CD4-positive, alpha-beta memory T cell (primary cell): ENCODE results near the gene ITGB2. TPM values are rescaled to one million over a fixed set of nuclear protein-coding genes. Genes with fewer than 3 reads are reported as not detected.
A peak's percentile ranks its signal among the peaks of the same experiment; 100 is the strongest.

Experiments used
- CTCF ChIA-PET: fragments of 350-600 bp; sonication (Branson Sonifier 250); formaldehyde crosslinking; loops from one replicate; lab custom pipeline; 2021; ENCODE audit warnings: inconsistent platforms; ENCODE audit not compliant: partially characterized antibody; lab: Charles Lee
- POLR2A ChIA-PET: fragments of 350-600 bp; sonication (Branson Sonifier 250); formaldehyde crosslinking; loops from one replicate; lab custom pipeline; 2021; ENCODE audit not compliant: partially characterized antibody; lab: Charles Lee
- DNase-seq, 5 donors: peaks; one replicate each; pipeline versions ENCODE4 v3.0.0 to v3.0.0-alpha.2; 2020 to 2022; ENCODE audit warnings: mixed read lengths in 1 of 5
- H3K27ac ChIP-seq: one replicate; pipeline ENCODE4 v1.7.0; 2013; ENCODE audit warnings: low read depth, low read length
- H3K27me3 ChIP-seq: 2 replicates; pipeline ENCODE4 v1.7.0; 2013; ENCODE audit warnings: mild to moderate bottlenecking, low read length, moderate library complexity; ENCODE audit not compliant: insufficient read depth
- H3K36me3 ChIP-seq: 2 replicates; pipeline ENCODE4 v1.7.0; 2013; ENCODE audit warnings: mild to moderate bottlenecking, low read length, moderate library complexity; ENCODE audit not compliant: insufficient read depth
- H3K4me1 ChIP-seq: 2 replicates; pipeline ENCODE4 v1.7.0; 2013; ENCODE audit warnings: mild to moderate bottlenecking, low read length, moderate library complexity; ENCODE audit not compliant: insufficient read depth
- H3K4me3 ChIP-seq, 2 donors: one replicate each; pipeline ENCODE4 v1.7.0; 2013; ENCODE audit warnings: low read length in 2 of 2, mild to moderate bottlenecking in 1 of 2
- H3K9me3 ChIP-seq, 2 donors: one replicate each; pipeline ENCODE4 v1.7.0; 2013; ENCODE audit warnings: low read length in 2 of 2, control low read depth in 1 of 2; ENCODE audit not compliant: control insufficient read depth in 1 of 2
- H3K27ac Mint-ChIP-seq, 7 donors: one replicate each; pipeline ENCODE4 v1.8.0; 2020 to 2021; ENCODE audit warnings: mixed read lengths in 7 of 7, mild to moderate bottlenecking in 6 of 7, inconsistent platforms in 3 of 7, moderate library complexity in 3 of 7
- H3K27me3 Mint-ChIP-seq, 2 donors: one replicate each; pipeline ENCODE4 v1.8.0; 2020 to 2021; ENCODE audit warnings: mixed read lengths in 2 of 2
- H3K36me3 Mint-ChIP-seq, 2 donors: one replicate each; pipeline ENCODE4 v1.8.0; 2020 to 2021; ENCODE audit warnings: mixed read lengths in 2 of 2, inconsistent platforms in 1 of 2, mild to moderate bottlenecking in 1 of 2
- H3K4me1 Mint-ChIP-seq, 4 donors: one replicate each; pipeline ENCODE4 v1.8.0; 2020 to 2021; ENCODE audit warnings: mixed read lengths in 4 of 4, mild to moderate bottlenecking in 1 of 4
- H3K4me3 Mint-ChIP-seq, 8 donors: one replicate each; pipeline ENCODE4 v1.8.0; 2020 to 2021; ENCODE audit warnings: mixed read lengths in 8 of 8, mild to moderate bottlenecking in 7 of 8, moderate library complexity in 6 of 8, inconsistent platforms in 3 of 8
- H3K9me3 Mint-ChIP-seq, 8 donors: one replicate each; pipeline ENCODE4 v1.8.0; 2020 to 2021; ENCODE audit warnings: mixed read lengths in 8 of 8, mild to moderate bottlenecking in 5 of 8, inconsistent platforms in 3 of 8, moderate library complexity in 1 of 8
- intact Hi-C: fragments of 100-400 bp; cut with micrococcal nuclease; formaldehyde crosslinking; loops from one replicate; pipeline ENCODE4 v1.15.1; 2023
- polyA plus RNA-seq, 2 donors: library from polyadenylated mRNA; unstranded; fragments of 300-500 nt; fragmentation: Illumina TruSeq; gene quantifications; one replicate each; pipeline ENCODE4 v1.2.3, GENCODE V29; 2021
- total RNA-seq, 2 experiments: library from RNA; stranded (reverse); gene quantifications; one replicate each; pipeline ENCODE4 v1.2.3, GENCODE V29; 2021

The ITGB2 gene
- total and polyA plus RNA-seq, 4 experiments from 2014 or later, result 278 to 575 (median 414) TPM

DNA sequence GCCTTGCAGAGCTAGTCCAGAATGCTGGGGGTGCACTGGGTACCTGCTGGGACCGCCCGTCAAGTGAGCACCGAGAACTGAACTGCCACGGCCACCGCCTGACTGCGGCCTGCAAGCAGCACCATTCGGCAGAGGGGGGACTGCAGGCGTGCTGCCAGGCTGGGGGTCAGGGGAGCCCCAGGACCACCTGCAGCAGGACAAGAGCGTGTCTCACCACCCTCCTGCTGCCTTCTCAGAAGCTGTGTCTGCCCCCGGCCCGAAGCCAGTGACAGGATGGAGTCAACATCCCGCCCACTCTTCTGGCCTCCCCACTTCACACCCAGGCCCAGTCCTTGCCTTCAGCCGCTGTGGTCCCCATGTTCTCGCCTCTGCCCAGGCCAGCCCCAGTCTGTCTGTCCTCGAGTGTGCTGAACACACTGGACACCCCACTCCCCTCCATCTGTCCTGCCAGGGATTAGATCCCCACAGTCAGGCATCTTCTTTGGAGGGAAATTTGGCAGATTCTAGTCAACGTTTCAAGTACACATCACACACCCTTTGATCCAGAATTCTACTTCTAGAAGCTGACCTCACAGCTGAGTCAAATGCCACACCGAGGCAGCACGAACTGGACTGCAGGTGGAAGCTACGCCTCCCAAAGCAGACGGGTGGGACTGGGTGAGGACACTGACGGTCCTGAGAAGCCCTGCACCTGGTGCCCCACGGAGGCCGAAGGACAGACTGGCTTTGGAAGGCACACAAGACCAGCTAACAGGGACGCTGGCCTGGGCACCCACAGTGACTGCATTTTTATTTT lies 73.2 kb downstream of the ITGB2 start:
- intact Hi-C loops, result loop anchor here (2.0 kb wide), 1 partner anchor 27 kb away; no protein-coding TSS in a partner anchor
- no peak overlapping the region for H3K27ac ChIP-seq
- Mint-ChIP-seq H3K36me3 (peaks cover 24 to 35% of the 10 kb centered on the region in 2 donors), H3K27me3 (peaks cover 0 to 3% of the 10 kb centered on the region in 2 donors), H3K27ac (peak overlapping the region in 2 of 7 donors; percentile 13 to 78), H3K4me3 (no peak overlapping the region), H3K4me1 (peaks cover 9 to 40% (median 29%) of the 10 kb centered on the region in 4 donors), H3K9me3 (no peaks in the 10 kb centered on the region)
- H3K27me3 ChIP-seq, result no peaks in the 10 kb centered on the region
- H3K36me3 ChIP-seq, result peaks cover 26% of the 10 kb centered on the region
- DNase-seq, result no peak
- no peak overlapping the region for H3K4me3 ChIP-seq
- H3K4me1 ChIP-seq, result peaks cover 29% of the 10 kb centered on the region
- ChIA-PET CTCF (interaction anchor here (1.8 kb wide), 1 partner anchor 48 kb away, joined by 6 read pairs; no protein-coding TSS in a partner anchor), POLR2A (interaction anchor here (1.2 to 1.5 kb wide), 3 partner anchors 25 to 85 kb away, joined by 3 to 7 read pairs (median 3); no protein-coding TSS in a partner anchor)
- no peaks in the 10 kb centered on the region for H3K9me3 ChIP-seq

DNA sequence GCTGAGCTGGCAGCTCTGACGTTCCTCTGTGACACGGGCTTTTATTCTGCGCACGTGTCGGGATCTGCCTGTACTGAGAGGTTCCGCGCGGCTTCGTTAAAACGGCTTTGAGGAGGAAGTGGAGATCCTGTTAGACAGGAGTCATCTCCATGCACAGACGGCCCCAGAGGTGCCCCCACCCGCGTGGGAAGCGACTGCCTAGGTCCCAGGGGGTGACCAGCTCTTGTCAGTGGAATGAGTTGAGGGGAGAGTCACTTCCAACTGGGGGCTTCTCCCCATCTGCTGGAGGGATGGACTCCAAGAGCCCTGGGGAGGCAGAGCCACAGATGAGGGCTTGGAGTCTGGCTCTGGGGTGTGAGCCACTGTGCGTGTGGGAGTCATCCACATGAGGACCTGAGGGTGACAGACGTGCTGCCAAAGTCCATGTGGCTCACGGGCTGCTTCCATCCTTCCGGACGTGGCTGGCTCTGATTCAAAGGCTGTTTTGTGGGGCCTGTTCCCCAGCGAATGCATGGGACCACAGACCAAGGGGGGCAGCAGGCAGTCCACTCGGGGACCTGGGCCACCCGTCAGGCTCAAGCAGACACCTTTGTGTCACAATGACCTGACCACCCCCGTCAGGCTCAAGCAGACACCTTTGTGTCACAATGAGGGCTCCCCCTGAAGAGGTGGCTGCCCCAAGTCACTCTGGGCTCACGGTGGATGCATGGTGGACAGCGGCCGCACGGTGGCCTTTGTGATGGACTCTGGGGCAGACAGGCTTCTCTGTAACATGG lies 74.0 kb downstream of the ITGB2 start:
- H3K36me3 ChIP-seq, result peaks cover 26% of the 10 kb centered on the region
- Mint-ChIP-seq H3K4me3 (peak overlapping the region; percentile 48 to 83 (median 70)), H3K27ac (peak overlapping the region; percentile 42 to 88 (median 72)), H3K27me3 (peaks cover under 1 to 3% of the 10 kb centered on the region in 2 donors), H3K36me3 (peaks cover 18 to 30% of the 10 kb centered on the region in 2 donors), H3K9me3 (no peaks in the 10 kb centered on the region), H3K4me1 (peaks cover 6 to 33% (median 23%) of the 10 kb centered on the region in 4 donors)
- H3K4me3 ChIP-seq, result peak overlapping the region in 1 of 2 donors; percentile 14
- intact Hi-C loops, result loop anchor here (1.0 to 2.0 kb wide), 2 partner anchors 28 to 45 kb away; partner anchors contain the start of gene UBE2G2
- H3K27ac ChIP-seq, result no peak overlapping the region
- DNase-seq, result peak in 4 of 5 donors; percentile 22 to 62 (median 32)
- H3K9me3 ChIP-seq, result no peaks in the 10 kb centered on the region
- CTCF ChIA-PET, result interaction anchor here (0.8 to 1.8 kb wide), 10 partner anchors 18 to 336 kb away, joined by 3 to 10 read pairs (median 4); partner anchors contain the start of gene UBE2G2
- peaks cover 22% of the 10 kb centered on the region for H3K4me1 ChIP-seq
- H3K27me3 ChIP-seq, result no peaks in the 10 kb centered on the region
- POLR2A ChIA-PET, result interaction anchor here (0.7 to 1.6 kb wide), 9 partner anchors 18 to 86 kb away, joined by 3 to 9 read pairs (median 4); partner anchors contain the start of genes PTTG1IP and UBE2G2

DNA sequence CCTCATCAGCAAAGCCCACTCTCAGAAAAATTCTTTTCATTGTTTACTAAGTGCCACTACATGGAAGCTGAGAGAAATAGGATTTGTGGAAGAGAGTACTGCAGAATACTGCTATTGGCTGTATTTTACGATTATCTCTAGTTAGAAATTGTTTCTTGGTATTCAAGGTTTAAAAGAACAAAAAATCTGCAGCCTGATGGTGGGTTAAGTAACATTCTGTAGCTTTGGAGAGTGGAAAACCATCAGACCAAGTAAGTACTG lies 74.5 kb downstream of the ITGB2 start:
- peak overlapping the region; percentile 14 to 25 for H3K4me3 ChIP-seq
- DNase-seq, result no peak
- H3K27ac ChIP-seq, result peak overlapping the region; percentile 19
- no peaks in the 10 kb centered on the region for H3K9me3 Mint-ChIP-seq
- peaks cover 6 to 28% (median 18%) of the 10 kb centered on the region in 4 donors for H3K4me1 Mint-ChIP-seq
- H3K36me3 ChIP-seq, result peaks cover 21% of the 10 kb centered on the region
- H3K4me3 Mint-ChIP-seq, result peak overlapping the region; percentile 48 to 83 (median 70)
- H3K27me3 ChIP-seq, result no peaks in the 10 kb centered on the region
- H3K27ac Mint-ChIP-seq, result peak overlapping the region; percentile 42 to 88 (median 72)
- intact Hi-C loops, result loop anchor here (1.0 to 2.0 kb wide), 2 partner anchors 29 to 45 kb away; partner anchors contain the start of gene UBE2G2
- no peaks in the 10 kb centered on the region for H3K9me3 ChIP-seq
- peaks cover 13 to 25% of the 10 kb centered on the region in 2 donors for H3K36me3 Mint-ChIP-seq
- H3K4me1 ChIP-seq, result peaks cover 19% of the 10 kb centered on the region
- H3K27me3 Mint-ChIP-seq, result peaks cover 3 to 5% of the 10 kb centered on the region in 2 donors
- ChIA-PET CTCF (interaction anchor here (0.8 to 1.8 kb wide), 10 partner anchors 18 to 335 kb away, joined by 3 to 10 read pairs (median 4); partner anchors contain the start of gene UBE2G2), POLR2A (interaction anchor here (0.7 to 1.6 kb wide), 7 partner anchors 18 to 86 kb away, joined by 3 to 9 read pairs (median 4); partner anchors contain the start of genes PTTG1IP and UBE2G2)

- peak overlapping the region; percentile 19 for H3K27ac ChIP-seq
- intact Hi-C loops, result loop anchor here (1.0 to 2.0 kb wide), 2 partner anchors 29 to 44 kb away; partner anchors contain the start of gene UBE2G2
These were observed 75.1 kb downstream of the ITGB2 start for GRCh38 chr21:44845418-44846223.

DNA sequence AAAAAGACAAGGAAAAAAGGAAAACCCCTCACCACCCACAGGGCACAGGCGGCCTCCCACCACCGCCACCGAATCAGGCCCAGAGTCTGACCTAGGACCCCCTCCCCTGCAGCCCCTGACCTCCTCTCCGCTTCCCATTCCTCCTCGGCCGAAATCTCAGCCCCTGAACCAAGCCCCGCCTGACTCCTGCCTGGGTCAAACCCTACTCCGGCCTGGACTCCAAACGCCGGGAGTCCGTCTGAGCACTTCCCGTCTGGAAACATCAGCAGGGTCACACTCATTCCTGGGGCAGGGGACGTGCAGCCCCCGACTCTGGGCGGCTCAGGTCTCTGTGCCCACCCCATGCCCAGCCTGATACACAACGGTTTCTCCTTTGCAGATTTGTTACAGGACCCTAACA lies 76.4 kb downstream of the ITGB2 start:
- POLR2A ChIA-PET, result no interaction called here
- Mint-ChIP-seq H3K27ac (peak overlapping the region in 1 of 7 donors; percentile 8), H3K4me3 (peak overlapping the region in 1 of 8 donors; percentile 54)

More at GRCh38 chr21:44845418-44846223, 75.1 kb downstream of the ITGB2 start:
- peaks cover 19% of the 10 kb centered on the region for H3K4me1 ChIP-seq
- Mint-ChIP-seq H3K27me3 (peaks cover 5% of the 10 kb centered on the region in 2 donors), H3K4me1 (peaks cover 6 to 24% (median 15%) of the 10 kb centered on the region in 4 donors), H3K27ac (peak overlapping the region in 4 of 7 donors; percentile 42 to 72 (median 58)), H3K9me3 (no peaks in the 10 kb centered on the region), H3K4me3 (peak overlapping the region; percentile 48 to 83 (median 70)), H3K36me3 (peaks cover 8 to 19% of the 10 kb centered on the region in 2 donors)
- POLR2A ChIA-PET, result interaction anchor here (0.7 to 1.6 kb wide), 7 partner anchors 19 to 87 kb away, joined by 3 to 9 read pairs (median 4); partner anchors contain the start of genes PTTG1IP and UBE2G2
- H3K36me3 ChIP-seq, result peaks cover 16% of the 10 kb centered on the region
- H3K27me3 ChIP-seq, result no peaks in the 10 kb centered on the region
- H3K4me3 ChIP-seq, result peak overlapping the region; percentile 14 to 25
- no peaks in the 10 kb centered on the region for H3K9me3 ChIP-seq
- peak; percentile 19 to 66 (median 33) for DNase-seq
- CTCF ChIA-PET, result interaction anchor here (0.8 to 1.8 kb wide), 10 partner anchors 19 to 335 kb away, joined by 3 to 10 read pairs (median 4); partner anchors contain the start of gene UBE2G2

More for the DNA sequence above, 76.4 kb downstream of the ITGB2 start:
- CTCF ChIA-PET, result no interaction called here
- no peak for DNase-seq
- Histone ChIP-seq H3K27me3 (no peaks in the 10 kb centered on the region), H3K4me1 (peaks cover 19% of the 10 kb centered on the region), H3K9me3 (no peaks in the 10 kb centered on the region), H3K4me3 (no peak overlapping the region), H3K27ac (no peak overlapping the region), H3K36me3 (peaks cover 3% of the 10 kb centered on the region)
- peaks cover 7 to 9% of the 10 kb centered on the region in 2 donors for H3K27me3 Mint-ChIP-seq
- intact Hi-C loops, result no loop called here
- peaks cover 3 to 9% of the 10 kb centered on the region in 2 donors for H3K36me3 Mint-ChIP-seq
- H3K4me1 Mint-ChIP-seq, result peaks cover 6 to 24% (median 15%) of the 10 kb centered on the region in 4 donors
- H3K9me3 Mint-ChIP-seq, result no peaks in the 10 kb centered on the region
